ENCODE data around the gene STK10. TPM values are rescaled to one million over a fixed set of nuclear protein-coding genes. Genes with fewer than 3 reads are reported as not detected.

Gene STK10
- polyA plus RNA-seq, 2 of the 4 experiments (the other 2 are of a cell fraction), result 4.3 to 13.1 TPM

DNA sequence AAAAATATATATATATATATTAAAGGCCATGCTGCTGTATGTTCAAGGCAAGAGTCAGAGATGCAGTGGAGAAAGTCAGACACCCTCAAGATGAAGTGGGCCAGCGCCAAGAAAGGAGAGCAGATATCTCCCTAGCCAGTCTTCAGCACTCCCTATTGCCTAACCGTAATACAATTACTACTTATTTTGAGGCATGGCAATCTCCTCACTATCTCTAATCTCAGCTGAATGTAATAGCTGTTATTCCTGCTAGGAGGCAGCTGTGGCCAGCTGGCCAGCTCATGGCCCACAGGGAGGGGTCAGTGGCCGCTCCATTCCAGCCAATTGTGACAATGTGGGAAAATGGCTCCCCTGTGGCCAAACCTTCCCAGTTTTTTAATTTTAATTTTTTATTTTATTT, 94.1 kb downstream of the STK10 start:
- DNase-seq (ENCODE audit: low read depth in 1 of 2, low spot score in 1 of 2) (no peak), ATAC-seq (no peak), FAIRE-seq (no peak)
- H3K9me3 ChIP-seq, result no peaks in the 10 kb centered on the region
- no peaks in the 10 kb centered on the region for H3K4me1 ChIP-seq
- H3K27ac ChIP-seq, result no peak overlapping the region
- POLR2A ChIA-PET, result no interaction called here
- no peak overlapping the region for H3K4me2 ChIP-seq
- CTCF ChIA-PET, result interaction anchor here (0.7 kb wide), 1 partner anchor 13 kb away, joined by 3 read pairs; no protein-coding TSS in a partner anchor
- WGBS (ENCODE audit: missing lambda C conversion rate), result 94% methylated on average over 3 of the region's 3 CpGs
- TF ChIP-seq MAX (IDR thresholded peaks at IDR 0.05) (no peak), NR3C1 (IDR thresholded peaks at IDR 0.05) (no peak), CEBPB (IDR thresholded peaks at IDR 0.05) (no peak)
- no peak overlapping the region for H3K4me3 ChIP-seq

GRCh38 chr5:172093559-172093958, 94.5 kb downstream of the STK10 start:
- ChIA-PET POLR2A (no interaction called here), CTCF (interaction anchor here (3.4 kb wide), 1 partner anchor 12 kb away, joined by 17 read pairs; no protein-coding TSS in a partner anchor)
- H3K4me3 ChIP-seq, result no peak overlapping the region
- H3K4me2 ChIP-seq, result no peak overlapping the region
- FAIRE-seq (no peak), ATAC-seq (no peak), DNase-seq (ENCODE audit: low read depth in 1 of 2, low spot score in 1 of 2) (no peak)
- H3K27ac ChIP-seq, result no peak overlapping the region
- WGBS (ENCODE audit: missing lambda C conversion rate), result 92% methylated on average over 8 of the region's 10 CpGs
- no peaks in the 10 kb centered on the region for H3K9me3 ChIP-seq
- no peak for TF ChIP-seq HOXB13 (CRISPR knock-in tag; IDR thresholded peaks at IDR 0.05; ENCODE audit: low read depth)
- TF ChIP-seq HMGXB4 (CRISPR knock-in tag; IDR thresholded peaks at IDR 0.05; ENCODE audit: borderline replicate concordance), result no peak
- TF ChIP-seq EHF (CRISPR knock-in tag; IDR thresholded peaks at IDR 0.05), result no peak
- no peak for TF ChIP-seq CHD2 (IDR thresholded peaks at IDR 0.05; ENCODE audit: low read length, partially characterized antibody)
- TF ChIP-seq HOXA7 (CRISPR knock-in tag; IDR thresholded peaks at IDR 0.05), result no peak
- no peak for TF ChIP-seq CBX8 (IDR thresholded peaks at IDR 0.05)
- no peak for TF ChIP-seq ZC3H11A (IDR thresholded peaks at IDR 0.05)
- no peaks in the 10 kb centered on the region for H3K4me1 ChIP-seq

GRCh38 chr5:172091956-172092732, 95.9 kb downstream of the STK10 start:
- DNase-seq (ENCODE audit: low read depth in 1 of 2, low spot score in 1 of 2) (no peak), FAIRE-seq (no peak), ATAC-seq (no peak)
- TF ChIP-seq JUN (IDR thresholded peaks at IDR 0.05) (no peak), EHMT2 (IDR thresholded peaks at IDR 0.05; ENCODE audit: low read depth) (no peak), HEYL (CRISPR knock-in tag; IDR thresholded peaks at IDR 0.05) (no peak), RNF2 (IDR thresholded peaks at IDR 0.05; ENCODE audit: borderline replicate concordance, low read depth) (no peak), SREBF2 (IDR thresholded peaks at IDR 0.05) (no peak), CEBPB (IDR thresholded peaks at IDR 0.05) (no peak), TFCP2L1 (CRISPR knock-in tag; IDR thresholded peaks at IDR 0.05) (no peak), FOSL2 (IDR thresholded peaks at IDR 0.05) (no peak), FOSL2 (CRISPR knock-in tag; IDR thresholded peaks at IDR 0.05) (no peak), MAZ (IDR thresholded peaks at IDR 0.05; ENCODE audit: borderline replicate concordance, low read depth, low read length) (no peak), CBX2 (IDR thresholded peaks at IDR 0.05; ENCODE audit: borderline replicate concordance, low read depth) (no peak), HDAC2 (IDR thresholded peaks at IDR 0.05) (no peak), ZNF302 (CRISPR knock-in tag; IDR thresholded peaks at IDR 0.05) (no peak), MAFK (IDR thresholded peaks at IDR 0.05; ENCODE audit: partially characterized antibody) (no peak), ELK1 (IDR thresholded peaks at IDR 0.05; ENCODE audit: low read depth, low read length) (no peak)
- 91% methylated on average over 17 of the region's 17 CpGs for WGBS (ENCODE audit: missing lambda C conversion rate)
- no peak overlapping the region for H3K4me2 ChIP-seq
- no peaks in the 10 kb centered on the region for H3K4me1 ChIP-seq
- no peak overlapping the region for H3K27ac ChIP-seq
- H3K4me3 ChIP-seq, result no peak overlapping the region
- no peaks in the 10 kb centered on the region for H3K9me3 ChIP-seq
- ChIA-PET CTCF (interaction anchor here (0.5 to 3.4 kb wide), 3 partner anchors 13 to 73 kb away, joined by 3 to 17 read pairs (median 3); no protein-coding TSS in a partner anchor), POLR2A (no interaction called here)
